Right atrium auricular region (tissue), 2 donors: ENCODE data around the gene WWOX. TPM values are rescaled to one million over a fixed set of nuclear protein-coding genes. Genes with fewer than 3 reads are reported as not detected.

ENCODE experiments used
- DNase-seq: peaks from one replicate; pipeline ENCODE4 v3.0.0-alpha.2; 2019; ENCODE audit warnings: low spot score
- H3K27ac ChIP-seq, 2 donors: fragments of 200-600 bp; sonication (generic); 1 replicate in 1 of 2; 2 replicates in 1 of 2; pipeline ENCODE4 v1.5.1; 2016 to 2019
- H3K27me3 ChIP-seq, 2 donors: fragments of 200-600 bp; sonication (generic); one replicate each; pipeline versions ENCODE4 v1.5.1 to v1.6.0; 2017 to 2019
- H3K36me3 ChIP-seq: fragments of 200-600 bp; sonication (generic); one replicate; pipeline ENCODE4 v1.5.1; 2016
- H3K4me1 ChIP-seq, 2 donors: fragments of 200-600 bp; sonication (generic); one replicate each; pipeline versions ENCODE4 v1.5.1 to v1.6.0; 2017 to 2019
- H3K4me3 ChIP-seq, 2 donors: fragments of 200-600 bp; sonication (generic); 1 replicate in 1 of 2; 2 replicates in 1 of 2; pipeline ENCODE4 v1.5.1; 2017 to 2019; ENCODE audit warnings: mild to moderate bottlenecking in 1 of 2, moderate library complexity in 1 of 2
- H3K9me3 ChIP-seq, 2 donors: fragments of 200-600 bp; sonication (generic); one replicate each; pipeline ENCODE4 v1.5.1; 2019
- CTCF ChIP-seq, 2 donors: fragments of 200-600 bp; sonication (generic); IDR thresholded peaks; one replicate each; pipeline ENCODE4 v1.5.1; 2019; ENCODE audit warnings: antibody characterized with exemption in 2 of 2
- total RNA-seq, 2 donors: library from RNA; depleted of rRNA; stranded (reverse); fragments of >200 nt; gene quantifications; one replicate each; pipeline ENCODE4 v1.1.0, GENCODE V29; 2016

WWOX gene
- total RNA-seq, 2 donors from 2014 or later, result 14.8 to 20.8 TPM

GRCh38 chr16:79124016-79124756, 1024.7 kb downstream of the WWOX start:
- no peaks in the 10 kb centered on the region for H3K27me3 ChIP-seq
- DNase-seq, result no peak
- no peaks in the 10 kb centered on the region for H3K9me3 ChIP-seq
- no peak for TF ChIP-seq CTCF (IDR thresholded peaks at IDR 0.05)
- H3K4me1 ChIP-seq, result no peaks in the 10 kb centered on the region
- H3K4me3 ChIP-seq, result no peak overlapping the region
- H3K27ac ChIP-seq, result no peak overlapping the region
- H3K36me3 ChIP-seq, result no peaks in the 10 kb centered on the region

- no peak overlapping the region for H3K4me3 ChIP-seq
- H3K4me1 ChIP-seq, result no peaks in the 10 kb centered on the region
- H3K36me3 ChIP-seq, result no peaks in the 10 kb centered on the region
- no peak for TF ChIP-seq CTCF (IDR thresholded peaks at IDR 0.05)
- H3K9me3 ChIP-seq, result no peaks in the 10 kb centered on the region
- no peak overlapping the region for H3K27ac ChIP-seq
- DNase-seq, result no peak
- H3K27me3 ChIP-seq, result no peaks in the 10 kb centered on the region
Measured at GRCh38 chr16:79127766-79128165, 1028.3 kb downstream of the WWOX start.

GRCh38 chr16:79128706-79129105, 1029.3 kb downstream of the WWOX start:
- no peaks in the 10 kb centered on the region for H3K36me3 ChIP-seq
- no peaks in the 10 kb centered on the region for H3K27me3 ChIP-seq
- no peak overlapping the region for H3K27ac ChIP-seq
- no peak for DNase-seq
- H3K4me3 ChIP-seq, result no peak overlapping the region
- no peaks in the 10 kb centered on the region for H3K9me3 ChIP-seq
- no peaks in the 10 kb centered on the region for H3K4me1 ChIP-seq
- TF ChIP-seq CTCF (IDR thresholded peaks at IDR 0.05), result no peak

- DNase-seq, result no peak
- Histone ChIP-seq H3K4me1 (no peaks in the 10 kb centered on the region), H3K27ac (no peak overlapping the region), H3K27me3 (no peaks in the 10 kb centered on the region), H3K36me3 (no peaks in the 10 kb centered on the region), H3K4me3 (no peak overlapping the region), H3K9me3 (no peaks in the 10 kb centered on the region)
- no peak for TF ChIP-seq CTCF (IDR thresholded peaks at IDR 0.05)
Measured at GRCh38 chr16:79130616-79131015, 1031.2 kb downstream of the WWOX start.

GRCh38 chr16:79131321-79132075, 1032.0 kb downstream of the WWOX start:
- no peak for TF ChIP-seq CTCF (IDR thresholded peaks at IDR 0.05)

More at GRCh38 chr16:79131321-79132075, 1032.0 kb downstream of the WWOX start:
- no peaks in the 10 kb centered on the region for H3K36me3 ChIP-seq
- DNase-seq, result no peak
- H3K4me1 ChIP-seq, result no peaks in the 10 kb centered on the region
- H3K4me3 ChIP-seq, result no peak overlapping the region
- H3K27me3 ChIP-seq, result no peaks in the 10 kb centered on the region
- no peak overlapping the region for H3K27ac ChIP-seq
- no peaks in the 10 kb centered on the region for H3K9me3 ChIP-seq
